HEK293T (cell line): ENCODE results near the gene MPIG6B.

Experiments
- BHLHE40 ChIP-seq: fragments of 450-650 bp; IDR thresholded peaks from 2 replicates; pipeline ENCODE4 v1.6.1; 2016; ENCODE audit warnings: mild to moderate bottlenecking, moderate library complexity, borderline replicate concordance
- CTBP1 ChIP-seq: fragments of 450-650 bp; IDR thresholded peaks from 2 replicates; pipeline ENCODE4 v1.6.1; 2016; ENCODE audit warnings: borderline replicate concordance
- FOXA1 ChIP-seq: fragments of 450-650 bp; IDR thresholded peaks from 2 replicates; pipeline ENCODE4 v1.6.1; 2016; ENCODE audit warnings: mild to moderate bottlenecking
- FOXK2 ChIP-seq: fragments of 450-650 bp; IDR thresholded peaks from 2 replicates; pipeline ENCODE4 v1.6.1; 2016; ENCODE audit warnings: mild to moderate bottlenecking
- FOXM1 ChIP-seq: fragments of 450-650 bp; IDR thresholded peaks from 2 replicates; pipeline ENCODE4 v1.6.1; 2017; ENCODE audit warnings: mild to moderate bottlenecking, borderline replicate concordance
- NFRKB ChIP-seq: fragments of 450-650 bp; IDR thresholded peaks from 2 replicates; pipeline ENCODE4 v1.6.1; 2016; ENCODE audit warnings: mild to moderate bottlenecking, moderate library complexity
- SP1 ChIP-seq: fragments of 450-650 bp; IDR thresholded peaks from 2 replicates; pipeline ENCODE4 v1.6.1; 2017

- TF ChIP-seq FOXM1 (no peak), BHLHE40 (no peak), FOXA1 (no peak), CTBP1 (no peak), FOXK2 (no peak), SP1 (no peak), NFRKB (no peak)
Measured at GRCh38 chr6:31681135-31681671, 42.0 kb upstream of the MPIG6B start.
